Activated CD8-positive, alpha-beta memory T cell treated with anti-CD3 and anti-CD28 coated beads, Interleukin-2, amount 50 U/mL, for 1 hour (primary cell): ENCODE results near the gene FXYD5.
"Not testable (repeated sequence)": the region's sequence is repeated elsewhere in the genome, so short reads cannot be mapped to it uniquely, and the experiment has no call there.

Source experiments
- DNase-seq: peaks from one replicate; pipeline ENCODE4 v3.0.0-alpha.2; 2020; ENCODE audit errors: extremely low read depth

FXYD5 gene

DNA sequence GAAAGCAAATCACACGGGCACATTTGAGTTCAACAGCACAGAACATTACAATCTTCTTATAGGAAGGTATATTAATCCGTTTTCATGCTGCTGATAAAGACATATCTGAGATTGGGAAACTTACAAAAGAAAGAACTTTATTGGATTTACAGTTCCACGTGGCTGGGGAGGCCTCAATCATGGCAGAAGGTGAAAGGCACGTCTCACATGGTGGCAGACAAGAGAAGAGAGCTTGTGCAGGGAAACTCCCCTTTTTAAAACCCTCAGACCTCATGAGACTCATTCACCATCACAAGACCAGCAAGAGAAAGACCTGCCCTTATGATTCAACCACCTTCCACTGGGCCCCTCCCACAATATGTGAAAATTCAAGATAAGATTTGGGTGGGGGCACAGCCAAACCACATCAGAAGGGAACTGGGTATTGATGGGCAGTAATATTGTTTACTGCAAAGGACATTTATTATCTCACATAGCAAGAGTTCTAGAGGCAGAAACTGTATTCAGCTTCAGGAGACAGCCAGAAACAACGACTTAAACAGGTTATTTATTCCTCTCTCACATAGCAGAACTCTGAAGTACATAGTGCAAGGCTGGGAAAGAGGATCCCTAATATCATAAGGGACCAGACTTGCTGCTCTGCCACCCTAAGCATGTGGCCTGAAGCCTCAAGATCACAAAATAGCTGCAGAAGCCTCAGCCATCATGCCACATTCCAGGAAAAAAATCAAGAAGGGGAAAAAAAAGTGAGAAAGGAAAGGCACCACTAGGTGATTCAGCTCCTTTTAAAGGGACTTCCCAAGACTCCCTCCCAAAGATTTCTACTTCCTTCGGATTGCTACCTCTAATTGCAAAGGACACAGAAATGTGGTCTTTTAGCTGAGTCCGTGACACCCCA is 23.1 kb downstream of the FXYD5 start:
- DNase-seq: no peak

DNA sequence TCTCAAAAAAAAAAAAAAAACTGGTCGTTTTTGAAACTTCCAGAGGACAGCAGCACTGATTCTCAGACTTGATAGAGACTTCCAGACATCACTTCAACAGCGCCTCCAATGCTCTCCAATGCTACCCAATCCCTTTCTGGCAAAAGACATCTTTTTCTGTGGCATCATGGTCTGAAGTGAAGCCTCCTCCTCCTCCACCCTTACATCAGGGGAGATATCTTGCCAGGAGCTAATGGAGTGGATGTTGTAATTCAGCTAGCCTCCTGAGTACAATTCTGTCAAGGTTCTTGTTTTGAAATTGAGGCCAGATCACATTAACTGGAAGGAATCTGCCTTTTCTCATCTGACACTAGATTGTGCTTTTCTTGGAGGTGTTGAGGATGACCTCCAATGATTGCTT is 24.2 kb downstream of the FXYD5 start:
- DNase-seq: no peak

DNA sequence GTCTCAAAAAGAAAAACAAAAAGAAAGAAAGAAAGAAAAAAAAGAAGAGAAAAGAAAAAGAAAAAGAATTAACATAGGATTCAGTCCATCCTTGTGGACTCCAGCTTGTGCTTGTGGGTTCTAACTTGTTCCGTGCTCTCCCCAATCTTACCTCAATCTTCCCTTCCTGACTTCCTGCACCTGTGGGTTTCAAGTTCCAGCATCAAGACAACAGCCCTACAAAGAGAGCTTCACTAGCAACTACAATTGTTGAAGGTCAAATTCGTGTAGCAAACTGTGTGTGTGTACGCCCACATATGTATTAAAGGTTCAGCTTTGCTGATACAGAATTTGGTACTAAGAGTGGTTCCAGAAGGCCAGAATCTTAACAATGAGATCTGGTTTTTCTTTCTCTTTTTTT is 25.3 kb downstream of the FXYD5 start:
- no peak for DNase-seq

DNA sequence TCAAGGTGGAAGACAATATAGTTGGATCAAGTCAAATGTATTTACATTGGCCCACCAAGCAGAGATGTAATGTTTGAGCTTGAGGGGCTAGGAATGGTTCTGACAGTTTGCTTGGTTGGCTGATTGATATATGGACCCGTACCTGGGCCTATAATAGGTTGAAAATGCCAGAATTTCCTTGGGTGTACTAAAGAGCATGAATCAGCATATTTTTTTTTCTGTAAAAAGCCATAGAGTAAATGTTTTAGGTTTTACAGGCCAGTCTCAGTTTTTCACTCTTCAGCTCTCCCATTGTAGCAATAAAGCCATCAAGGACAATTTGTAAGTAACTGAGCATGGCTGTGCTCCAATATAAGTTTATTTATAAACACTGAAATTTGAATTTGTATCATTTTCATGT is 26.9 kb downstream of the FXYD5 start:
- no peak for DNase-seq

DNA sequence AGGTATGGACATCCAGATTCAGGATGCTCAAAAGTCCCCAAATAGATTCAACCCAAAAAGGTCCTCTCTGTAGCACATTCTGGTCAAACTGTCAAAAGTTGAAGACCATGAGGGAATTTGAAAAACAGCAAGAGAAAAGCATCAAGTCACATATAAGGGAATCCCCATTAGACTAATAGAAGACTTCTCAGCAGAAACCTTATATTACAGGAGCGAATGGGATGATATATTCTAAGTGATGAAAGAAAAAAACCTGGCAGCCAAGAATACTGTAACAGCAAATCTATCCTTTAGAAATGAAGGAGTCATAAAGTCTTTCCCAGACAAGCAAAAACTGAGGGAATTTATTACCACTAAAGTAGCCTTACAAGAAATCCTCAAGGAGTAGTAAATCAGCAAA is 29.7 kb downstream of the FXYD5 start:
- DNase-seq: no peak

DNA sequence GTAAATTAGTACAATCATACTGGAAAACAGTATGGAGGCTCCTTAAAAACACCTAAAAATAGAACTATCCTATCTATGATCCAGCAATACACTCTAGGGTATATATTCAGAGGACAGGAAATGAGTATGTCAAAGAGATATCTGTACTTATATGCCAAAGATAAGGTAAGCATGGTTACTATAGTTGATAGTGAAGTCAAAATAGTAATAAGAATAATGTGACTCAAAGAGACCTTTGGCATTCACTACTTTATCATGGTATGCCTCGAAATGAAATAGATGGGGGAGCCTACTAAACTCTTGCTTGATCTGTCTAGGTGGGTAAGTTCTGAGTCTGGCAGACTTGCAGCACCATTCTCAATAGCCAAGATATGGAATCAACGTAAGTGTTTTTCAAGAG is 30.3 kb downstream of the FXYD5 start:
- no peak for DNase-seq

DNA sequence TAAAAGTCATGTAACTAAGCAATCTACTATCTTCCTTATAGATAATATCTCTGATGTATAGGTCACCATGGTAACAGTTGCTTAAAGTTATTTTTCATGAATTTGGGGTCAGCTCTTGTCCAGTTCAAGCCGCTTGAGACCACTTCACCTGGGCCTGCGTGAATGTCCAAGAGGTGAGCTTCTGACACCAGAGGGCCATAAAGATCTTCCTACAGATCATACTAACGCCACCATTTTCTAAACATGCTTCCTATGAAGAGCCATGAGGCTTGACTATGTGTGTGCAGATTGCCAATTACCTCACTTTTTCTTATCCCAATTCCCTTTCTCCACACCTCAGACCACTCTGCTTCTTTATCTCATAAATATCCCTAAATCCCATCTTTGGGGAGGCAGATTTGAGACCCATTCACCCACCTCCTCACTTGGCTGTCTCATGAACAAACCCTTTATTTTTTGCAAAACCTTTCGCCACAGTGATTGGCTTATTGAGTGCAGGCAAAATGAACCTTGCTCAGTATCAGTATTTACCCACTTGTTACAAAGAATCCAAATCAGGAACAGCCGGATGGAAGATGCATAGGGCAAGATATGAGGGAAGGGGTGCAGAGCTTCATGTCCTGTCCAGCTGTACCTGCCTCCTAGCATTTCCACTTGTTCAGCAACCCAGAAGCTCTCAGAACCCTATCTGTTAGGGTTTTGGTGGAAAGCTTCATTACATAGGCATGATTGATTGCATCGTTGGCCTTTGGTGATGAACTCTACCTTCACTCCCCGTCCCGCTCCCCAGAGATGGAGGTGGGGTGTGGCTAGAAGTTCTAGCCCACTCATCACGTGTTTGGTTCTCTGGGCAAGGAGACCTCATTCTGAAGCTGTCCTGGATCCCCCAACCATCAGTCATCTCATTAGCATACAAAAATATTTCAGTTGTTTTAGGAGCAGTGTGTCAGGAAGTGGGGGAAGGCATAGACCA is 39.8 kb downstream of the FXYD5 start:
- DNase-seq: no peak

DNA sequence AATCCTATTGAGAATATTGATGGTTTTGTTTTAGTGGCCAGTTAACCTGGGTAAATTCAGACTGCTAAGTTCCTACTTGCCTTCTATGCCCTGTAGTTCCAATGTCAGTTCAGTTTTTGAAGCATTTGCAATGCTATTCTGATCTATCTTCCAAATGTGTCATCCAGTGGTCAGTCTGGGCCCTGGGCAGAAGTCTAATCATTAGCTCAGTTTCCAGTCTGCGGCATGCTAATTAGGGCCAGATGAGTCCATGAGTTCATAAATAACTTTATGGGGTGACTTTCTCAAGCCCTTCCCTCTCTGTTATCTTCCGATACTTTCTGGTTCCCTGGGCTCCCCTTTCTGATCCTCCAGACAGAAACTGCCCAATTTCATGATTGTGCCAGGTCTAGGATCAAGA is 41.3 kb downstream of the FXYD5 start:
- no peak for DNase-seq

DNA sequence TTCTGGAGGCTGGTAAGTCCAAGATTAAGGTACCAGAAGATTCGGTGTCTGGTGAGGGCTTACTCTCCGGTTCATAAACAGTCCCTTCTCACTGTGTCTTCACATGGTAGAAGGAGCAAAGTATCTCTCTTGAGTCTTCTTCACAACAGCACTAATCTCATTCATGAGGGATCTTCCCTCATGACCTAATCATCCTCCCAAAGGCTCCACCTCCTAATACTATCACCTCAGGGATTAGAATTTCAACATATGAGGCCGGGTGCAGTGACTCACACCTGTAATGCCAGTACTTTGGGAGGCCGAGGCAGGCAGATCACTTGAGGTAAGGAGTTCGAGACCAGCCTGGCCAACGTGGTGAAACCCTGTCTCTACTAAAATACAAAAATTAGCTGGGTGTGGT is 42.3 kb downstream of the FXYD5 start:
- DNase-seq: not testable (repeated sequence)

DNA sequence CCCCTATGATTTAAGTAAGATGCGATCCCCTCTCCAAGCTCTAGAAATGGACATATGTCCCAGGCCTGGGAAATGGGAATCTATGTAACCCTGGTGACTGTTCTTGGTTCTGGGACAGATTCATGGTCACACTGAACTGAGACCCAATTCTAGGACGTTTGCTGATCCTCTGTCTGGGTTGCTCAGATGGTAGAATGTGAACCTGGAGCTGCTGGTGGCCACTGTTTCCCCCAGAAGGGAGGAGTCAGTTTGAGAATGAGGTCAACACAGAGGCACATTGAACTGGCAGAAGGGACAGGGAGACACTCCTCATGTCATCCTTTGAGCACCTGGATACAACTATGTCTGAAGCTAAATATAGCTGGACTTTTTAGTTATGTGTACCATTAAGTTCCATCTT is 44.9 kb downstream of the FXYD5 start:
- no peak for DNase-seq

DNA sequence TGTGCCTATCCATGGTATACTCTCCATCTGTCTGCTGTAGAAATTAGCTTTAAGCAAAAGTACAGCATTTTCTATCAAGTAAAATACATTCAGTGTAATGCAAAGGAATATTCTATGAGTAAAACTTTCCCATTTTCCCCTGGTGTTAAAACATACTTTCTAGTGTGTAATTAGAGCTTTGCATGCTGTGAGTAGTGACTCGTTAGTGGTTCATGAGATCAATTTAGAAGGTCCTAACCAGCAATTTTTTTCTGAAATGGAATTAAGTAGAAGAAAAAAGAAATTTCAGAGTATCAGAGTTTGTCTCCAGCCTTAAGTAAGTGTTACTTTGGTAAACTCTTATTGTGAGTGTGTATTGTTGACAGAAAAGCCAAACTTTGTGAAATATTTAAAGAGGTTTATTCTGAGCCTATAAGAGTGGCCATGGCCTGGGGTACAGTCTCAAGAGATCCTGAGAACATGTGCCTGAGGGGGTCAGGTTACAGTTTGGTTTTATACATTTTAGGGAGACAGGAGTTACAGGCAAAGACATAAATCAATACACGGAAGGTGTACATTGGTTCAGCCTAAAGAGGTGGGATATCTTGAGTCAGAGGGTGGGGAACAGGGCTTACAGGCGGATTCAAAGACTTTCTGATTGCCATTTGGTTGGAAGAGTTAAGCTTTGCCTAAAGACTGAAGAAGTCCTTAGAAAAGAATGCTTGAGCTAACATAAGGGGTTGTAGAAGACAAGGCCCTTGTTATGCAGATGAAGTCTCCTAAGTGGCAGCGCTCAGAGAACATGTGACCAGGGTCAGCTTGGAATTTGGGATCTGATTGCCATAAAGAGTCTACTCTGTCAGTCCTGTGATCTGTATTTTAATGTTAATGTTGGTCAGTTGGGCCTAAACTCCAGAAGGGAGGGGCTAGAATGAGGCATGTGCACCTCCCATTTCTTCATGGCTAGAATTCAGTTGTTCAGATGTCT is 48.5 kb downstream of the FXYD5 start:
- no peak for DNase-seq

DNA sequence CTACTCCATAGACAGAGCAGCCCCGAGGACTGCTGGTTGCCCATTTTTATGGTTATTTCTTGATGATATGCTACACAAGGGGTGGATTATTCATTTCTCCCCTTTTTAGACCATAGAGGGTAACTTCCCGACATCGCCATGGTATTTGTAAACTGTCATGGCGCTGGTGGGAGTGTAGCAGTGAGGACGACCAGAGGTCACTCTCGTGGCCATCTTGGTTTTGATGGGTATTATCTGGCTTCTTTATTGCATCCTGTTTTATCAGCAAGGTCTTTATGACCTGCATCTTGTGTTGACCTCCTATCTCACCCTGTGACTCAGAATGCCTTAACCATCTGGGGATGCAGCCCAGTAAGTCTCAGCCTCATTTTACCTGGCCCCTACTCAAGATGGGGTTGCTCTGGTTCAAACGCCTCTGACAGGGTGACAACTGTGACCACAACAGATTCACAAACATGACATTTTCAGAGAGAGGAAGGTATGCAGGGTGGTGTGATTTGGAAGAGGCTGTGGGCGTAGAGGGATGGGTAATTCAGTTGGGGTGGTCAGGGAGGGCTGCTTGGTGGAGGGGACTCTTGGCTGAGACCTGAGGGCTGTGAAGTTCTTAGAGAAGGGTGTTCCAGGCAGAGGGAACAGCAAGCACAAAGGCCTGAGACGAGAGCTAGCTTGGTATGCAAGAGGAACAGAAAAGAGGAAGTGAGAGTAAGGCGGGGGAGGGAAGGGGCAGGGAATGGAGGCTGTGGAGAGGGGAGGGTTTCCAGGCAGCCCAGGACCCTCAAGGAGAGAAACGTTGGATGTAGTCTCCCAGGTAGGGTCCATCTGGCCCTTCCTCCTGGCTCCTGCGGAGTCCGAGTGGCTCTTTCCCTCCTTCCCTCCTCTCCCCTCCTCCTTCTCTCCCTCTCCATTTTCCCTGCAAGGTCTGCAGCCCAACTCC is 50.5 kb downstream of the FXYD5 start:
- DNase-seq: no peak

DNA sequence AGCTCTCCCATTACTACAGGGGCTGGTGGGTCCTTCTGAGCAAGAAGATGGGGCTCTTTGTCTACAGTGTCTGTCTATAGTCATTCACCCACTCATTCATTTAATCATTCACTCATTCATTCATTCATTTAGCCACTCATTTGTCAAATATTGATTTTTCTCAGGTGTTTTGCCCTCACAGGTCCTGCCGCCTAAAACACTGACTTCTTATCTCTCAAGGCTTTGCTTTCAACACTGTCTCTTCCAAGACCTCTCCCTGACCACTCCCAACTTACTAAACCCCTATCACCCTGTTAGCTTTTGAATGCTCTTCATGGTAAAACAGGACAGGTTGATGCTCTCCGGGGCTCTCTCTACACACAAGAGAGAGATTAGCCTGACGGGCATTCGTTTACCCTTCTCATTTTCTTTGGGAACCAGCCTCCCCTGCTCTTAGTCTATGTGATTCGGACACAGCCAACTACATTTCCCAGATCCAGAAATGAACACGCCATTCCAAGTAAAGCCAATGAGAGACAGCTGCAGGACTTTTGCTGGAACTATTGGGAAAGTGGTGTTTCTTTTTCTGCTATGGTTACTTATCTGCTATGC is 51.3 kb downstream of the FXYD5 start:
- no peak for DNase-seq

DNA sequence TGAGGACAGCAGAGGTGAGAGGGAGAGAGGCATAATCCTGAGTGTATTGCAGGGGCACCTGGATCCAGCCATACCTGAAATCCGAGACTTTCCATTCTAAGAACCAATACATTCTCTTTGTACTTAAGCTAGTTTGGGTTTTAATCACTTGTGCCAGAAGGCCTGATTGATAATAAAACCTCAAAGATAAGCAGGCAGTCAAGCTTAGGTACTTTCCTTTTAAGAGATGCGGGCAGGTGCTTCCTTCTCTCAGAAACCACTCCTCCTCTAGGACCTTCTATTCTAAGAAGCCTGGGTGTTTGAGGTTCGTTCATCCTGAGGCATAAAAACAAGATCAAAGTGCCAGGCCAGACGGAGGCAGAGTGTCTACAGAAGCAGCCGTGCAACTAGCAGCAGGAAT is 51.8 kb downstream of the FXYD5 start:
- peak; percentile 44 for DNase-seq

DNA sequence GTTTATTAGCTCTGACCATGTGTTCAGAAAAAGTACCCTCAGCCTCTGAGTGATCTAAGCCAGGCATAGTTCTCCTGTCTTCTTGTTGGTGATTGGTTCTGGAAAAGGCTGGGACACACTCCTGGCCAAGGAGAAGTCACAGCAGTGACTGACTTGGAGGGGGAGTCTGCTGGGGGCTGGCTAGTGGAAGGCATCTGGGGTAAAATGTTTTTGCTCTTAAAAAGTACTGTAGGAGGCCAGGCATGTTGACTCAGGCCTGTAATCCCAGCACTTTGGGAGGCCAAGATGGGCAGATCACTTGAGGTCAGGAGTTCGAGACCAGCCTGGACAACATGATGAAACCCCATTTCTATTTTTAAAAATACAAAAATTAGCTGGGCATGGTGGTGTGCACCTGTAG is 52.3 kb downstream of the FXYD5 start:
- DNase-seq: no peak

DNA sequence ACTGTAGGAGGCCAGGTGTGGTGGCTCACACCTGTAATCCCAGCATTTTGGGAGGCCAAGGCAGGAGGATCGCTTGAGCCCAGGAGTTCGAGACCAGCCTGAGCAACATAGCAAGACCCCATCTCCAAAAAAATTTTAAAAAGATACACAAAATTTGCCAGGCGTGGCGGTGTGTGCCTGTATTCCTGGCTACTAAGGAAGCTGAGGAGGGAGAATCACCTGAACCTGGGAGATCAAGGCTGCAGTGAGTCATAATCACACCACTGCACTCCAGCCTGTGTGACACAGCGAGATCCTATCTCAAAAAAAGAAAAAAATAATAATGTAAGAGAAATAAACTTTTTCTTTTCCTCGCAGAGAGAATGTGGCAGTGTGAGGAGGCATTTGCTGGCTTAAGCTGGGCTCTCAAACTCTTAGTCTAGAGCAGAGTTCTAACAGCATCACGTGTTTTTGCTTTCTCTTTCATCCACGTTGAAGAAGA is 52.9 kb downstream of the FXYD5 start:
- DNase-seq: peak; percentile 23

DNA sequence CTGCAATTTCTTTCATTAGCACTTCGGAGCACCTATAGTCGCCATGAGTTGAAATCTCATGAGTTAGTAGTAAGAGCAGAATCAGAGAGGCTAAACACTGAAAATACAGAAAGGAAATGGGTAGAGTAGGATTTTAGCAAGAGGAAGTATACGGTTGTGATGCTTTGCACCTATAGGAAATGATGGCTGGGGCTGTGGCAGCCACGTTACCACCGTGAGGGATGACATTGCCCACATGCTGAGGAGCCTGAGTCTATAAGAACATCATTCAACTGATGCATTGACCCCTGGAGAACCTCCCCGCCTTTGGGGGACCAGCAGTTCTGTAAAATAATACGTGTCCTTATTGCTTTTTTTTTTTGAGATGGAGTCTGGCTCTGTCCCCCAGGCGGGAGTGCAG is 53.6 kb downstream of the FXYD5 start:
- no peak for DNase-seq

DNA sequence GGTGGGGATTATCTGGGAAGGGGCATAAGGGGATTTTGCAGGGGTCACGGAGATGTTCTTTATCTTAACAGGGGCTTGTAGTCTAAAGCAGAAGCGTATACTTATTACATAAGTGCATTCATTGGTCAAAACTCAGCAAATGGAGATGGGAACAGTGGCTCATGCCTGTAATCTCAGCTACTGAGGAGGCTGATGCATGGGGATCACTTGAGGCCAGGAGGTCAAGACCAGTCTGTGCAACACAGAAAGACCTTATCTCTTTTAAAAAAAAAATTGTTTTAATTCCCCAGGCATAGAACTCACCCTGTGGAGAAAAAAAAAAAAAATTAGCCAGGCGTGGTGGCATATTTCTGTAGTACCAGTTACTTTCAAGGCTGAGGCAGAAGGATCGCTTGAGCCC is 55.1 kb downstream of the FXYD5 start:
- DNase-seq: no peak

DNA sequence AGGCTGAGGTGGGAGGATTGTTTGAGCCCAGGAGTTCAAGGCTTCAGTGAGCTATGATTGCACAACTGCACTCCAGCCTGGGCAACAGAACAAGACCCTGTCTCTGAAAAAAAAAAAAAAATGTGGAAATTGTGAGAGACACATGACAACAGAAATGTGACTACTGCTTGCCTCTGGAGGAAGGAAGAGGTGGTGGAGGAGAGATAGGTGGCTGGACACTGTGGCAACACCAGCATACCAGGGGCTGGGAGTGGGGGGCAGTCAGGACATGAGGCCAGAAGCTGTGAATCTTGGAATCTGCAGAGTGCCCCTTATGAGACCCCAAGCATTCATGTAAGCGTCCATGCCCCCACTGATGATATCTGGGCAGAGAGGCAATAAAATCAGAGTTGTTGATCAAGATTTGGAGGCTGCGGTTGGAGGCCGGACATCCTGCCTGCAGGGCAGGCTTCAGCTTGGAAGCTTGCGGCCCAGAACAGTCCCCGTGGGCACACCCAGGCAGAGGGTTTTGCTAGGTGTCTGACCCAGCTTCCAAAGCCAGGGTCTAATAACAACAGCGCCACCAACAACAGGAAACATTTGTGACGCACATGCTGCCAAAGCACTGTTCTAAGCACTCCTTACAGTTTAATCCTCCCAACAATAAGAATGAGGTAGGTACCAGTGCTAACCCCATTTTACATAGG is 57.2 kb downstream of the FXYD5 start:
- peak; percentile 81 for DNase-seq
